KOPT-K1 (cell line): ENCODE measurements around the gene ZSCAN21.

ENCODE experiments used
- H3K27ac ChIP-seq: fragments of 200-600 bp; sonication (generic); 2 replicates; pipeline ENCODE4 v1.5.1; 2016; ENCODE audit warnings: antibody characterized with exemption, mild to moderate bottlenecking, low read depth, low read length; ENCODE audit not compliant: poor library complexity, severe bottlenecking
- H3K36me3 ChIP-seq: fragments of 200-600 bp; sonication (generic); 2 replicates; pipeline ENCODE4 v1.5.1; 2017; ENCODE audit warnings: antibody characterized with exemption, mild to moderate bottlenecking, low read length, moderate library complexity; ENCODE audit not compliant: insufficient read depth
- H3K9me3 ChIP-seq: fragments of 200-600 bp; sonication (generic); 2 replicates; pipeline ENCODE4 v1.5.1; 2017; ENCODE audit warnings: antibody characterized with exemption, low read length, mild to moderate bottlenecking; ENCODE audit not compliant: insufficient read depth, poor library complexity, severe bottlenecking

The ZSCAN21 gene

GRCh38 chr7:100053215-100053614 lies 3.6 kb downstream of the ZSCAN21 start:
- Histone ChIP-seq H3K36me3 (peaks cover 15% of the 10 kb centered on the region), H3K27ac (no peak overlapping the region), H3K9me3 (no peaks in the 10 kb centered on the region)

GRCh38 chr7:100057006-100057405 lies 7.4 kb downstream of the ZSCAN21 start:
- Histone ChIP-seq H3K9me3 (no peaks in the 10 kb centered on the region), H3K27ac (no peak overlapping the region), H3K36me3 (peaks cover 45% of the 10 kb centered on the region)

- Histone ChIP-seq H3K9me3 (no peaks in the 10 kb centered on the region), H3K36me3 (peaks cover 65% of the 10 kb centered on the region), H3K27ac (no peak overlapping the region)
Observed at GRCh38 chr7:100059251-100059739, 9.7 kb downstream of the ZSCAN21 start.

- Histone ChIP-seq H3K27ac (no peak overlapping the region), H3K9me3 (no peaks in the 10 kb centered on the region), H3K36me3 (peaks cover 83% of the 10 kb centered on the region)
Observed at GRCh38 chr7:100061518-100062193, 12.1 kb downstream of the ZSCAN21 start.

GRCh38 chr7:100063376-100063775 lies 13.8 kb downstream of the ZSCAN21 start:
- Histone ChIP-seq H3K27ac (no peak overlapping the region), H3K36me3 (peaks cover 82% of the 10 kb centered on the region), H3K9me3 (no peaks in the 10 kb centered on the region)

- peaks cover 81% of the 10 kb centered on the region for H3K36me3 ChIP-seq
- H3K27ac ChIP-seq = no peak overlapping the region
- H3K9me3 ChIP-seq = no peaks in the 10 kb centered on the region
Observed at GRCh38 chr7:100064162-100064561, 14.6 kb downstream of the ZSCAN21 start.

- Histone ChIP-seq H3K27ac (no peak overlapping the region), H3K9me3 (peaks cover 8% of the 10 kb centered on the region), H3K36me3 (peaks cover 86% of the 10 kb centered on the region)
Observed at GRCh38 chr7:100065452-100066186, 16.0 kb downstream of the ZSCAN21 start.

- H3K36me3 ChIP-seq = peaks cover 89% of the 10 kb centered on the region
- peaks cover 21% of the 10 kb centered on the region for H3K9me3 ChIP-seq
- H3K27ac ChIP-seq = no peak overlapping the region
Observed at GRCh38 chr7:100066953-100067352, 17.4 kb downstream of the ZSCAN21 start.

GRCh38 chr7:100069991-100070390 lies 20.4 kb downstream of the ZSCAN21 start:
- H3K36me3 ChIP-seq = peaks cover 93% of the 10 kb centered on the region
- no peak overlapping the region for H3K27ac ChIP-seq
- peaks cover 51% of the 10 kb centered on the region for H3K9me3 ChIP-seq

GRCh38 chr7:100071018-100071723 lies 21.6 kb downstream of the ZSCAN21 start:
- peaks cover 93% of the 10 kb centered on the region for H3K36me3 ChIP-seq
- H3K9me3 ChIP-seq = peaks cover 59% of the 10 kb centered on the region
- H3K27ac ChIP-seq = no peak overlapping the region

GRCh38 chr7:100072462-100072861 lies 22.9 kb downstream of the ZSCAN21 start:
- H3K27ac ChIP-seq = no peak overlapping the region
- H3K36me3 ChIP-seq = peaks cover 99% of the 10 kb centered on the region
- H3K9me3 ChIP-seq = peaks cover 59% of the 10 kb centered on the region

- Histone ChIP-seq H3K27ac (no peak overlapping the region), H3K9me3 (peaks cover 58% of the 10 kb centered on the region), H3K36me3 (peaks cover 100% of the 10 kb centered on the region)
Observed at GRCh38 chr7:100074841-100075240, 25.3 kb downstream of the ZSCAN21 start.

- H3K27ac ChIP-seq = no peak overlapping the region
- peaks cover 52% of the 10 kb centered on the region for H3K9me3 ChIP-seq
- peaks cover 95% of the 10 kb centered on the region for H3K36me3 ChIP-seq
Observed at GRCh38 chr7:100075418-100075817, 25.8 kb downstream of the ZSCAN21 start.

GRCh38 chr7:100077205-100077604 lies 27.6 kb downstream of the ZSCAN21 start:
- Histone ChIP-seq H3K36me3 (peaks cover 77% of the 10 kb centered on the region), H3K9me3 (peaks cover 35% of the 10 kb centered on the region), H3K27ac (no peak overlapping the region)

- Histone ChIP-seq H3K9me3 (peaks cover 16% of the 10 kb centered on the region), H3K27ac (no peak overlapping the region), H3K36me3 (peaks cover 58% of the 10 kb centered on the region)
Observed at GRCh38 chr7:100079024-100079560, 29.5 kb downstream of the ZSCAN21 start.
